ENCODE measurements around the gene RPIA.
A peak's percentile ranks its signal among the peaks of the same experiment; 100 is the strongest.

RPIA gene

GRCh38 chr2:88686320-88686719 is 5.2 kb upstream of the RPIA start:
- no peak for DNase-seq

GRCh38 chr2:88687384-88687783 is 4.1 kb upstream of the RPIA start:
- DNase-seq: no peak

DNA sequence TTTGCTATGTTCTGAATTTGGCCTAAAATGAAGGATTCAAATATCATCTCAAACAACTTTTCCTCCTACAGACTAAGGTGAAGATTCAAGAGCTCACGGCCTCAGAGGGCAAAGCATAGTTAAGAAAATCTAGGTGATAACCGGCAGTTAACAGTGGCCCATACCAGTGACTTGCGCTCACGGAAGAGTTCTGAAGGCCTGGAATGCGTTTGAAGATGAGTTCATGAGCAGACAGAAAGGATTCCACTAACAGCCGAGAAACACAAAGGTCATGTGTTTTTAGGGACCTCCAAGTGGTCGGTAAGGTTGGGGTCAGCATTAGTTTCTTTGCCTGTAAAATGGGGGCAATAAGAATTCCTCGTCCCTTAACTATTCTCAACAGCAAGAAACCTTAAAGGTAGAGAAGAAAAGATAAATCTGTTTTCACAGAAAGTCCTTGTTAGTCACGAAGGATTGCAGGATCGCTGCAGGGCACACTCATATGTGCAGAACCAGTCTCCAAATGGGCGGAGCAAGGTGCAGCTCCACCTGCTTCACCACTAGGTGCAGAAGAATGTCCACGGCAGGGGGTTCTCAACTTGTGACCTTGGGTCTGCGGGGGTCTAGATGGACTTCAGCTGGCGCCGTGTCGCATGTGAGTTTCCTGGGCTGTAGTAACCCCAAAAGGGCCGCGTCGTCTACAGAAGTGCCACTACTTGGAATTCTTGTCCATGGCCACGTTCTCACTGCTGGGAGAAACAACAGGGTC is 708 bp upstream of the RPIA start:
- peak; percentile 5 for DNase-seq

DNA sequence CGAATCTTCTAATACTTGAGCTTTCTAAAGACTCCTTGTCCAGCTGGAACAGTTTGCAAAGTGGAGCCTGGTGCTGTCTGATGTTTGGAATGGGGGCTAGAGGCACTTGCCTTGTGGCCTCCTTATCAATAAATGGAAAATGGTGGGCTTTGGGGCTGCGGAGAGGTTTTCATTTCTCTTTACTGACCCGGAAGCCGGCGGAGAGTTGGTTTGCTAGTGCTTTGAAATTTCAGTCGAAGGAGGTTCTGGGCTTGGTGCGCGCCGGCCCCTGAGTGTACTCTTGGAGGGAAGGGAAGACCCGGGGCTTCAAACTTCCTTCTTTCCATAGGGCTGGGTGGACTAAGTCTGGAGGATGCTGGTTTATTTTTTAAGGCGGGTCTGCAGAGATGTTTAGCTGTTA is 714 bp downstream of the RPIA start:
- DNase-seq: peak; percentile 36

- peak; percentile 8 for DNase-seq
These were observed 2.5 kb downstream of the RPIA start for GRCh38 chr2:88693911-88694414.

DNA sequence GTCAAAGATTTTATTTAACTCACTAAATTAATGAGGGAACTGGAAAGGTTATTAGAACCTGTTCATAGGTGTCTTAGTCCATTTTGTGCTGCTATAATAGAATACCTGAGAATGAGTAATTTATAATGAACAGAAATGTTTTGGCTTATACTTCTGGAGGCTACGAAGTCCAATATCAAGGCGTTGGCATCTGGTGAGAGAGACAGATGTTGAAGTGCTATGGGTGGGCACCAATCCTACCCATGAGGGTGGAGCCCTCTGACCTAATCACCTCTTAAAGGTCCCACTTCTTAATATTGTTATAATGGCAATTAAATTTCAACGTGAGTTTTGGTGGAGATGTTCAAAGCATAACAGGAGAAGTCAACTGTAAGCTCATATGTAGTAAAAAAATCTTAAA is 5.1 kb downstream of the RPIA start:
- DNase-seq: no peak

DNA sequence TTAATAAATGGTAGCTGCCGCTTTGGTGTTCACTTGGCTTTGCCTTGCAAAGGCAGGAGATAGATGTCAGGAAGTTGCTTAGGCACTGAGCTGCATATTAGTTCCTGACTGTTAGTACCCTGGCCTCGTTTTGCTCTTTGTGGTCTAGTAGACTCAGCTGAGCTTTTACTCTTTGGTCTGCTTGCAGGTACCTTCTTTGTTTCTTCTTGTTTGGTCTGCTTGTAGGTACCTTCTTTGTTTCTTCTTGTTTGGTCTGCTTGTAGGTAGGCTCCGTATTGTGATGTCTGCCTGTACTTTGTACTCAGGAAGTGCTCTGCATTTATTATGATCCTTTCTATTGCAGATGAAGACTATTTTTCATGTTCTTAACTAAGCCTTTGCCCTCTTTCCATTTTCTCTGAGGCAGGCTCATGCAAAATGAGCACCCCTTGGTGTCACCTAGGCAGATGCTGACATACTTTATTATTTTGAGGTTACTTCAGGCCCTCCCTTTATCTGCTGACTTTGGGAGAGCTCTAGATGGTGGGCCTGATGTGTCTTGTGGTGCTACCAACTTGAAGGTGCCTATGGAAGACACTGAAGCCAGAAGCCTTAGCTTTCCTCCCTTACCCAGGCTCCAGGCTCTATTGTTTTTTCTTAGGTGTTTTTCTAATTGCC is 6.0 kb downstream of the RPIA start:
- DNase-seq: no peak

DNA sequence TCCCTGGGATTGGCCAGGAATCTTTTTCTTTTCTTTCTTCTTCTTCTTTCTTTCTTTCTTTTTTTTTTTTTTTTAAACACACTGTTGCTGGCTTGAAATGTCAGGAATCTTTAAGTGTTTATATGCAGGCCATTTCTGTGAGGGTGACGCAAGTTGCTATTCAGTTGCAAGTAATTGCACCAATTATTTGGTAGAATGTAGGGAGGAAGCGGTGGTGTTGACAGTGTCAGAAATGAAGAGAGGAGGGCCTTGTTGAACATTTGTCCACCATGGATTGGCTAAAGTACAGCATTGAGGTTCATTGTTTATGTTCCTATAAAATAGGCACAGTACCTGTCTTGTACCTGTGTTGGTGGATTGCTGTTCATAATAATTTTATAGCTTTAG is 6.5 kb downstream of the RPIA start:
- no peak for DNase-seq

- DNase-seq: no peak
These were observed 7.2 kb downstream of the RPIA start for GRCh38 chr2:88698498-88699233.

GRCh38 chr2:88707003-88707402 is 15.5 kb downstream of the RPIA start:
- DNase-seq: no peak

- DNase-seq: no peak
These were observed 17.7 kb downstream of the RPIA start for GRCh38 chr2:88709181-88709631.

GRCh38 chr2:88711289-88711688 is 19.8 kb downstream of the RPIA start:
- no peak for DNase-seq

- no peak for DNase-seq
These were observed 20.4 kb downstream of the RPIA start for GRCh38 chr2:88711897-88712296.

DNA sequence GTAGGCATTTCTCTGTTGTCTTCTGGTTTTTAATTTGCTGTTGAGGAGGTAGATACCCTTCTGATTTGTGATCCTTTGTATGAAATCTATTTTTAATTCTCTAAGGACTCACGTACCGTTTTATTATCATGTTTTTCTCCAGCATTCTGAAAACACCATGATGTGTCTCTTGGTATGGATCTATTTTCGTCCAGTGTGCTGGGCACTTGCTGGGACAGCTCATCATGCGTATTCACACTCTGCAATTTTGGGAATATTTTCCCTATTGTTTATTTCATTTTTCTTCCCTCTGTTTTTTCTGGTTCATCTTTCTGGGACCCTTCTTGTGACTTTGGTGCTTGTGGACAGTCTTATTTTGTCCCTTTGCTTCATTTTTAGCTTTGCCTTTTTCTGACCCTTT is 21.9 kb downstream of the RPIA start:
- DNase-seq: no peak

DNA sequence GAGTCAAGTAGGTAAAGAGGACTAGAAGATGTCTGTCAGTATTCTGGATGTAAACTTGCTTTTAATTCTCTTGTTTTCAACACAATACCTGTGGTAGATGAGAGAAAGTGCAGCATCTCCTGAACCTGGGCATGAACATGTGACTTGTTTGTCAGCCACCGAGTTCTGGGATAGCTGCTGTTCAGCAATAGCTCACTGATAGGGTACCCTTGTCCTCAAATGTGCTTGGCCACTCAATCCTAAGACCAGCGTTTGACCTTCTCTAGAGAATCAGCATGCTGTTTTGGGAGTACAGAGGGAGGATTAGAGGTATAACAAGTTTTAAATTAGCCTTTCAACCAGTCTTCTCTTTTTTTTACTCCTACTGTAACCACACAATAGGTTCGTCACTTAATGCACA is 23.2 kb downstream of the RPIA start:
- DNase-seq: no peak

DNA sequence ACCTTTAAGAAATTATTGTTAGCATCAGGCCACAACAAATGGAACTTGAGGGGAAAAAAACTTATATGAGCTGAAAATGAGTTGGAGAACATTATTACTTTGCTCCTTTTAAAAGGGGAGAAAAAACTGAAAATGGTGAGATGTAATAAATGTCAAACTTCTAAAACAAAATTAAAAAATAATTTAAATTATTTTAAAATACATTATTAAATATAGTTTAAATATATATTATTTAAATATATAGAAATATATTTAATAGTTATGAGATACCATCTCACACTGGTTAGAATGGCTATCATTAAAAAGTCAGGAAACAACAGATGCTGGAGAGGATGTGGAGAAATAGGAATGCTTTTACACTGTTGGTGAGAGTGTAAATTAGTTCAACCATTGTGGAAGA is 28.9 kb downstream of the RPIA start:
- no peak for DNase-seq

DNA sequence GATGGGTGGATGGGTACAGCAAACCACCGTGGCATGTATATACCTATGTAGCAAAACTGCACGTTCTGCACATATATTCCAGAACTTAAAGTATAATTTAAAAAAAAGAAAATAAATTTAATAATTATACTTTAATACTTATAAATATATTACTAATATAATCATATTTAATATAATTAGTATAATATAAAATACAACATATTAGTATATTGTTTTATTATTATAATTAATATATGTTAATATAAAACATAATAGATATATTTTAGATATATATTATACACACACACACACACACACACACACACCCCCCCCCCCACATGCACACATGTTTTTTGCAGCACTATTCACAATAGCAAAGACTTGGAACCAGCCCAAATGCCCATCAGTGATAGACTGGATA is 29.8 kb downstream of the RPIA start:
- no peak for DNase-seq

GRCh38 chr2:88724643-88725332 is 33.3 kb downstream of the RPIA start:
- DNase-seq: no peak

- DNase-seq: no peak
These were observed 37.7 kb downstream of the RPIA start for GRCh38 chr2:88729061-88729745.

DNA sequence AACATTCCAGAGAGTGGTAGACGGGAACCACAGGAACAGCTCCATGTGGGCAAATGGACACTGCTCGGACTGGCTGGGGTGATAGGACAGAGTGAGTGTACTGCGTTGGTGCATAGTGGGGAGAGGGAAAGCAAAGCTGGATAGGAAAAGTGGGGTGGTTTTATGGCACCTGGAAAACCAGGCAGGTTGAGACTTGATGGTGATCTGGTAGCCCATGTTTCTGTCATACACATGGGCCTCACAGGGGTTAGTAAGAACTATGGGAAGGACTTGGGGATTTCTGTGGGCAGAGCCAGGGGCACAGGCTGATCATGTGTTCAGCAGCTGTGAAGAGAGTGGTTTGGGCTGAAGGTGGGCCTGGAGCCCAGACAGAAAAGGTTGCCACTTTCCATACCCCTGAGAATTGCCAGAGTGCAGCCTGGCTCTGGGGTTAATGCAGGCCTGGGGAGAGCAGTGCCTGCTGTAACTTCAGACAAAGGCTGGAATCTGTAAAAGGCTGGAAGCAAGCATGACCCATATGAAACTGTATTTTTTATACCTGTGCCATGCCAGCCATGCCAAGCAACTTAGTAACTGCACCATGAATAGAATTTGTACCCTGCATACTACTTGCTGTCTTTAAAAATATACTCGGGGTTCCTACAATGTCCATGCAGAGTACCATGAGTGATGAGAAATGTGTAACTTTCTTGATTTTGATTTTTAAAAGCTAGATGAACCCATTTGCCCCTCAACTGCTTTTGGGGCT is 41.9 kb downstream of the RPIA start:
- DNase-seq: no peak

DNA sequence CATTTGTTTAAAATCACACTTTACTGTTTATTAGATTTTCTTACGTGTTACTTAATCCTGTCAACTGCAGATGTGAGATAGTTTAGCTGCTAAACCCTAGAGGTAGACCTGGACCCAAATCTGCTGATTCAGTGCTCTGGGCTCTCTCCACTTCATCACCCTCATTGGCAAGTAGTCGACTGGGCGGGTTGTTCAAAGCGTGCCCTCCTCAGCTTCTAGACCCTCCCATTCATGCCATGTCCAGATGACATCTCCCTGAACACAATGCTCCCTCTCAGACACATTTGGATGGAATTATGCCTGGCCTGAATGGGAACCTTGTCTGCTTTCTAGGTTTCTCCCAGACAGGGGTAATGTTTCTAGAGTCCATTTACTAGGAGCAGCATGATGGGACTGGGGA is 43.7 kb downstream of the RPIA start:
- DNase-seq: no peak

- peak; percentile 3 for DNase-seq
These were observed 44.4 kb downstream of the RPIA start for GRCh38 chr2:88735853-88736252.

Data from suppressor macrophage treated with lipopolysaccharide for 4 hours (primary cell).